Germinal center (tissue), 1 donor: ENCODE data around the gene TEX2.

Experiments
- DNase-seq: peaks from one replicate; pipeline ENCODE4 v3.0.0; 2012; ENCODE audit warnings: mixed read lengths, low spot score

TEX2 gene

DNA sequence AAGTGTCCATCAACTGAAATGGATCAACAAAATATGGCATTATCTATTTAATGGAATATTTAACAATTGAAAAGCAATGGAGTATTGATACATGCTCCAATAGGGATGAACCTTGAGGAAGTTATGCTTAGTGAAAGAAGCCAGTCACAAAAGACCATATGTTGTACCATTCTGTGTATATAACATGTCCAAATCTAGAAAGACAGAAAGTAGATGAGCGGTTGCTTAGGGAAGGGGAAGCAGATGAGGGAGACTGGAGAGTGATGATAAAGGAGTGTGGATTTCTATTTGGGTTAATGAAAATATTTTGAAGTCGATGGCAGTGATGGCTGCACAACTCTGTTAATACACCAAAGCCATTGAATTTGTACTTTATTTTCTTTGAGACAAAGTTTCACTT, 124.6 kb downstream of the TEX2 start:
- DNase-seq, result no peak

DNA sequence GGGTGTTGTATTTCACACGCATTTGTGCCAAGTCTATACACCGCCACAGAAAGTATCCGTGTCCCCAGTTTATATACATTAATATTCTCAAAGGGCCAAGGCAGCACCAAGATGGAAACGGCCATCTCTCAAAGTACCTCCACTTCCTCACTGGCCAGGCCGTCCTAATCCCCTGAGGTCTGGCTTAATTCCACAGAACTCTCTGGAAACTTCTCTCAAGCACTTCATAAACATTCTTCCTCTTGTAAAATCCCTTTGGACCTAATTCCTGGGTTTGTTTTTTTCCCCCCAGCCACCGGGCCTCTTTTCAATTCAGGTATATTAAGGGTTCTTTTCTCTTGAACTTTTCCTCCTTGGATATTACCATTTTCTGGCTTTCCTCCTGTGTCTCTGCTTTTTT, 128.1 kb downstream of the TEX2 start:
- no peak for DNase-seq

DNA sequence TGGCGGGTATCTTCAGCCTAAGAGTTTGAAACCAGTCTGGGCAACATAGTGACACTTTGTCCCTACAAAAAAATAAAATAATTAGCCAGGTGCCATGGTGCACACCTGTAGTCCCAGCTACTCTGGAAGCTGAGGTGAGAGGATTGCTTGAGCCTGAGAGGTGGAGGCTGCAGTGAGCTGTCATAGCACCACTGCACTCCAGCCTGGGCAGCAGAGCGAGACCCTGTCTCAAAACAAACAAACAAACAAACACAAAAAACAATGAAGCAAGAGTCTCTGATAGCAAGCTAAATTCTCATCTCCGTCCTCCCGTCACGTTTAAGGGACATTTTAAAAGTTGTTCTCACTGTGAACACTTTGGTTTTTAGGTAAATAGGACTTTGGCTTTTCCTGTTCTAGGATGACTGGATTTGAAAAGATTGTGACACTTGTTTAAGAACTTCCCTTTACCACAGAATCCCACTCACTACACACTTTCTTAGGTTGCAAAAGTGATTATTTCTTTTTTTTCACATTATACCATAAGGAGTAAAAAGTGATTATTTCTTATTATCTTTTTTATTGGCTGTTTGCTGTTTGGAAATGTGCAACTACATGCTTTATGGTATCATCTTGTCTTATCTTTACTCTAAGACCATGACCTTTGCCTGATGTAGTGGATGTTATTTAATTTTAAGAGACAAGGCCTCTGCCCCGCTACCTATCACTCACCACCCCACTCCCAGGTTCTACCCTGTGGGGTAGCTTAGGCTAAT, 128.7 kb downstream of the TEX2 start:
- DNase-seq, result no peak

DNA sequence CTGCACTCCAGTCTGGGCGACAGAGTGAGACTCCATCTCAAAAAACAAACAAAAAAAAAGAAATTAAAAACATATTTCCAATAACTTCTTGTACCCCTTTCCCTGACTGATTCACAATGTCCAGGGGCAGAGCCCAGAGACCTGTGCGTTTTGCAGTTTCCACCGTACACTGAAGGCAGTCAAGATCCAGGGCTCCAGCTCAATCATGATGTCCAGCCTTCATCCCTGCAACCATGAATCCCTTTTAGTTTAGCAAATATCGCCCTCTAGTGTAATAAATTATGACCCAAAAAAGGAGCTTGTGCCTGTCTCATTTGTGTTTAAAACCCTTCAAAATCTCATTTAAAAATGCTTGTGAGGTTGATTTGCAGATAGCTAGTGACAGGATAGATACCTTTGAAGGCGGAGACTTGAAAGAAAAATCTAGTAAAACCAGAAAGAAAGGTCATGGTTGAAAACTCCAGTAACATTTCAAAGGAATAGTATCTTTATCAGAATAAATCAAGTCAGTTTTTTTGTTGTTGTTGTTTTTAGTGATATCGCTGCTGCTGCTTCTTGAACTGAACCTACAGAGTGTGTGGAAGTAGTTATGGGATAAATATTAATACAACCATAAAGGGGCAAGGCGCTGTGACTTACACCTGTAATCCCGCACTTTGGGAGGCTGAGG, 129.4 kb downstream of the TEX2 start:
- peak; percentile 64 for DNase-seq

DNA sequence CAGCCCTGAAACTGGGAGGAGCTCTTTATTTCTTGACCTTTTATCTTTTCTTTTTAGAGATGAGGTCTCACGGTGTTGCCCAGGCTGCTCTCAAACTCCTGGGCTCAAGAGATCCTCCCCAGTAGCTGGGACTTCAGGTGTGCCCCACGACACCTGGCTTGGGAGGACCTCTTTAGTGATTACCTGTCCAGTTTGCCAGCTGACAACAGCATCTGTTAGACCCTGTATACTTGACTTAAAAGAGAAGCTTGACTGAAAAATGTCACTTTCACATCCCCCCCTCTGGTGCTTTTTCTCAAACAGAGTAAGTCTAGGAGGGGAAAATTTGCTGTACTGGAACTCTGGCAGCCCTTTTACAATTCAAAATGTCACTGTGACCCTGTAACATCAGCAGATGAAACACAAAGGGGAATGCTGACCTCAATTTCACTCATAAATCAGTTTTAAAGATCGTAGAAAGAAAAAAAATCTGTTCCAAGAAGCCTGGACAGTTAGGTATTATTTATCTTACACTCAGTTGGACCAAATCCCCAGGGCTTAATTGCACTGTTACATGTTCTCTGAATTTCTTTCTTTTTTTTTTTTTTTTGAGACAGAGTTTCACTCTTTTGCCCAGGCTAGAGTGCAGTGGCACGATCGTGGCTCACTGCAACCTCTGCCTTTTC, 131.3 kb downstream of the TEX2 start:
- no peak for DNase-seq

DNA sequence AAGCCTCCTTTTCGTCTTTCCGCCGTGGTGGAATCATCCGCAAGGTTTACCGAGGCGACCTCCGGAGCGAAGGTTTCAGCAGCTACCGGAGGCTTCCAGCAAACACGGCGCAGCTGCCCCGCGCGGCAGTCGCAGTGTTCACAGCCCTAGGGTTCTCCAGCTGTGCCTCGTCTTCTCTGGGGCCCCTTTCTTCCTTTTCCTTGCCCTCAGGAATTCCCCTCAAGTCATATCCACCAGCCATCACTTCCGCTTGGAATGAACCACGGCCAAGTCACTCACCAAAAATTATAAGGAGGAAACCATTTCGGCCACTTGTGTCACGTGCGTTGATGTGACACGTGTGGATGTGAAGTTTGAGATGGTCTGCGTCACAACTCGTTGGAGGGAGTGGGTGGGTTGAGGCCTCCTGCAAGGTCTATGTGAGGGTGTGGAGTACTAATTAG, 132.5 kb downstream of the TEX2 start:
- DNase-seq, result no peak

DNA sequence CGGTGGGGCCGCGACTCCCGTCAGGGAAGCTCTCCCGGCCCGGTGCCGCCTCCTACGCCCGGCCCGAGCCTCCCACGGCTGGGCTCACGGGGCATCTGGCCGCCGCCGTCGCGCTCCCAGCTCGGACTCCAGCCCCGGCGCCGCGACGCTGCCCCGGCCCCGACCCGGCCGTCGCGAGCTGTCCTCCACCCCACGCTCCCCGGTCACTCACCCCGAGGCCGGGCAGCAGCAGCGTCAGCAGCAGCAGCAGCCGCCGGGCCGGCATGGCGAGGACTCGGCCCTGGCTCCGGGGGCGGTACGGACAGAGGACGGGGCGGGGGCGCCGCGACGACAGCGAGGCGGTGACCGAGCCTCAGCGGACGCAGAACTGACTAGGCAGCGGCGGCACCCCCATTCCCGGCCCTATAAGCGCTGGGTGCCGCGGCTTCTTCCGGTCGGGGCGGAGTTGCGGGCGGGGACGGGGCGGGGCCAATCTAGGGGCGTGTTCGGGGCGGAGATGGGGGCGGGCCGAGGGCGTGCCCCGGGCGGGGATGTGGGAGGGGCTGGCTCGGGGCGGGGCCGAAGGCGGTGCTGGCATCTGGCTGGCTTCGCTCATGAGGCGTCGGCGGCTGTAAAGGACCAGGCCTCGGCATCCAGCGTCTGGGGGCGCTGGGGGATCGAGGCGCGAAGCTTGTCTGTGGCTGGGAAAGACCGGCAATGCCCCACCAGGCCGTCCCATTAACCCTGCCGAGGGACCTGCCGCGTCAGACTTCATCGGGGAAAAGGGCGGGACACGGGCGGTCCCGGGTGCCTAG, 133.1 kb downstream of the TEX2 start, which contains the start of gene ERN1:
TSS of gene ERN1 (minus strand) at position 380 of the 794 bp plus-strand sequence. CDS start at position 265, 115 bp downstream.
- DNase-seq, result peak; percentile 96

DNA sequence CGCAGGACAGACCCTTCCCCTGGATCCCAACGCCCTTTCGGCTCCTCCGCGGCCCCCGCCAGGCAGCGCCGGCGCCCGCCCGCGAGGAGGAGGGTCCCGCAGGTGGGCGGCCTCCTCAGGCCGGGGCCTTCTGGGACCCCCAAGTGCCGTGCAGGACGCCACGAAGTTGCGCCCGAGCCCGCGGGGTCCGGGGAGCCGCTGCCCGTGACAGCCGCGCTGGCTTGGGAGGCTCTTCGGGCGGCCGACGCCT, 133.6 kb downstream of the TEX2 start:
- DNase-seq, result peak; percentile 54

DNA sequence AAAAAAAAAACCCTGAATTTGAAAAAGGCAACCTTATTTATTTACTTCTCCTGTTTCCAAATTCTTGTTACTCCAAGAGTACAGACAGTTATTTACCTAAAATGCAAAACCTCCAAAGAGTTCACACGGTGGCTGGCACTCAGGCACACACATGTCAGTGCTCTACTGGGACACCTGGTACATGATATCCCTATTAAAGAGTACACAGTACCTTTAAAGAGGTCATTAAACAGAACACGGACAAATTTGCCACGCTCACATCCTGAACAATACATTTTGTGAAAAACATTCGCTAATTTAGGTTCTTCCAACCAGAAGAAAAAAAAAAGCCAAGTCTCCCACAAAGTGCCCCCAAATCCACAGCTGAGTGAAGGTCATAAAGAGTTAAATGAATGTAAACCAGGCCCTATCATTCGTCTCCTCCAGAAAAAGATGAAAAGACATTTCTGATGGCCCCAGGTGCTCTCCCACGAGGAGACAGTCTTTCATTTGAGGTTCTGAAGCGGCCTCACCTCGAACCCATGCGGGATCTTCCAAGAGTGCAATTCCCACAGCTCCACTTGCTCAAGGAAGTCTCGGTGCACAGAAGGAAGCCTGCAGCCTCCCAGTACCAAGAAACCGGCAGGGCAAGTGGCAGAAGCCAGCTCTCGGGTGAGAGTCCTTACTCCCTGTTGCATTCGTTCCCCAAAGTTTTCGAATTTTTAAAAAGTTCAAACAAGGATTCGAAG, 134.1 kb downstream of the TEX2 start:
- no peak for DNase-seq

DNA sequence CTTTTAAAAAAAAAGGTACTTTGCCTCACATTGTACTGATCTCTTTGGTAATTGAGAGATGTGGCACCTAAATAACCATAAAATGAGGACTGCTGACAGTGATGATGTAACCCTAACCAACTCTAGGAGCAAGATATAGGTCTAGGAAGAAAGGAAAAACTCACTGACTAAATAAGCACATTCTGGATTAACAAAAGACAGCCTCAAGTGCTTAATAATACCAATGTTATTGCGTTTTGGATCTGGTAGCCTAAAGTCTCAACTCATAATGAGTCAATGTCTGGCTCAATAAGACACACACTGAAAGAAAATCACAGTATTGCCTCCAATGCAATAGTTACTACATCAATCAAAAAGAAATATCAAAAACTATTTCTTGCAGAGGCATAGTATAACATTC, 136.1 kb downstream of the TEX2 start:
- DNase-seq, result no peak

DNA sequence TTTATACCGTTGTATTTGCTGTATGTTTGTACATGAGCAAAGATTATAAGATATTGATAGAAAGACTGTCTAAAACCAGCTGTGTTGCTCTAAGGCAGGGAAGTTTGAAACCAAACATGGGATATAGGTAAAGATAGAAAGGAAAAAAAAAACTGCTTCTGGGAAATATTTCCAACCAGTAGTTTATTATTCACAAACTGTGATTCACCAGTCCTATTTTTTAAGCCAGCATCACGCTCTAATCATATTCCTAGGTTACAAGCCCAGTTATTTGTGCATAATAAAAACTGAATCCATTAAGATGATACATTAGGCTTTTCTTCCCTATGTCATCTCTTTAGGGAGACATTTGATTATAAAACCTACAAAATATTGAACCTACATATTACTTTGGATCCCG, 137.1 kb downstream of the TEX2 start:
- no peak for DNase-seq

DNA sequence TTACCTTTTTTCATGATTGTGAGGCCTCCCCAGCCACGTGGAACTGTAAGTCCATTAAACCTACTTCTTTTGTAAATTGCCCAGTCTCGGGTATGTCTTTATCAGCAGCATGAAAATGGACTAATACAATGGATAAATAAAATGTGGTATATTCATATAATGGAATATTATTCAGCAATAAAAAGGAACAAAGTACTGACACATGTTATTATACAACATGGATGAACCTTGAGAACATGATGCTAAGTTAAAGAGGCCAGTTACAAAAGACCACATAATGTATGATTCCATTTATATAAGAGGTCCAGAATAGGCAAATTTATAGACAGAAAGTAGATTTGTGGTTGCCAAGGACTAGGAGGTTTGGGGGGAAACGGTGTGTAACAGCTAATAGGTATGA, 138.5 kb downstream of the TEX2 start:
- no peak for DNase-seq

DNA sequence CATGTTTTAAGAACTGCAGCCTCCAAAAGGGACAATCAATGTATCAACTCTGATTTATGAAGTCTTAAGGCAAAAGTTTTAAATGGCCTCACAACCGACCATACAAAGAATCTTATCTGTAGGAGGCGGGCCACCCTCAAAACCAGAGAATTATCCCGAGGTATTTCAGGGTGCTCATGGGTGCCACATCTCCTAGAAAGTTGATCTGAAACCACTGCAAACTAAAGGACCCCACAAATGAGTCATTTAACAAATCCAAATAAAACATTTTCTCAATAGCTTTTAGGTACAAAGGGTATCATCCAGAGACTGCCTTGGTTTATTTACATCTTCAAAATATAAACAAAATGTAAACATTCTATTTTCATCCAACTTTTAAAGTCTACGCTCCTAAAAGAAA, 139.9 kb downstream of the TEX2 start:
- DNase-seq, result no peak

DNA sequence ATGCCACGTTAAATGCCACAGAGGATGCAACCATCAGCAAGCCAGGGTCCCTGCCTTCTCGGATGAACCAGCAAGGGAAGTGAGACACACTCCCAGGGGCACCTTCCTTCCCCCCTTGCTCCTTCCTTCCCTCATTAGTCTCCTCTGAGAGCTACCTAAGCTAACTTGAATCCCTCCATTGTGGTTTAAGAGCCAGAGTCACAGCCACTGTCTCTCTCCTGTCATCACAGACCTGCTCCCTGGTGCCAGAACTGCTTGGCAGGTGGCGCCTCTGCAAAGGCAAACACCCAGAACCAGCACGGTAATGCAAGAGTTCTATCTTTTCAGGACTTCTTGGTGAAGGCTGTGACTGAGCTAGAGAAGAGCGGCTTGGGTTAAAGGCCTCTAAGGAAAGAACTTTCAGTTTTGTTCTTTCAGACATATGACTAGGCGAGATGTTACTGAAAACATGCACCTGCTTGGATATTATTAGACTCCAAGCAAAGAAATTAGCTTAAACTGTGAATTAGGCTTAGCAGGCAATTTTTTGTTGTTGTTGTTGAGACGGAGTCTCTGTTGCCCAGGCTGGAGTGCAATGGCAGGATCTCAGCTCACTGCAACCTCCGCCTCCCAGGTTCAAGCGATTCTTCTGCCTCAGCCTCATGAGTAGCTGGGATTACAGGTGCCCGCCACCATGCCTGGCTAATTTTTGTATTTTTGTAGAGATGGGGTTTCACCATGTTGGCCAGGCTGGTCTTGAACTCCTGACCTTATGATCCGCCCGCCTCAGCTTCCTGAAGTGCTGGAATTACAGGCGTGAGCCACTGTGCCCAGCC, 141.9 kb downstream of the TEX2 start:
- peak; percentile 5 for DNase-seq

DNA sequence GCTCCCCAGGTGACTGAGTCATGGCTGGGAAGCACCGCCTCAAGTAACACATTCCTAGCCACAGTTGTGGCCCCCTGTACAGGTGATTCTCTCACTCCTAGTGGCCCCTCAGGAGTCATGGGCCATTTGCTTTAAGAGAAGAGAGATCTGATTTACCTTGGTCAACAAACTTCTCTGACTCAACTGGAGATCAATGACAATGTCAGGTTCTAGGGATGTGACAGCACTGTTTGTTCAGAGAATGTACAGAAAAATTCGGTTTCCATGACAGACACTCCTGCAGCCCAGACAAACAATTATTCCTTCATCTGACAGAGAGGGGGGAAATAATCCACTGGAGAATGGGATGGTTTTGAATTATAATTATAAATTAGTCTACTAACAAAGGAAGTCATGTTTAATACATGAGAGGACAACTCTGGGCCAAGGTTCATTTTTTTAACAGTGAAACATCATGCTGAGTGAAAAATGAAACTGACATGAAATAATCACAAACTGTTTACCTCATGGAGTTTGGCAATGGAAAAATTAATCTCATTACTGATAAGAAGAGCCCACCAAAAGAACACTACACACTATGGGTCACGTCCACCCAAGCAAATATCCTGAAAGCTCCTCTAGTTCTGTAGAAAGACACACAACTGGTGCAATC, 142.8 kb downstream of the TEX2 start:
- no peak for DNase-seq

DNA sequence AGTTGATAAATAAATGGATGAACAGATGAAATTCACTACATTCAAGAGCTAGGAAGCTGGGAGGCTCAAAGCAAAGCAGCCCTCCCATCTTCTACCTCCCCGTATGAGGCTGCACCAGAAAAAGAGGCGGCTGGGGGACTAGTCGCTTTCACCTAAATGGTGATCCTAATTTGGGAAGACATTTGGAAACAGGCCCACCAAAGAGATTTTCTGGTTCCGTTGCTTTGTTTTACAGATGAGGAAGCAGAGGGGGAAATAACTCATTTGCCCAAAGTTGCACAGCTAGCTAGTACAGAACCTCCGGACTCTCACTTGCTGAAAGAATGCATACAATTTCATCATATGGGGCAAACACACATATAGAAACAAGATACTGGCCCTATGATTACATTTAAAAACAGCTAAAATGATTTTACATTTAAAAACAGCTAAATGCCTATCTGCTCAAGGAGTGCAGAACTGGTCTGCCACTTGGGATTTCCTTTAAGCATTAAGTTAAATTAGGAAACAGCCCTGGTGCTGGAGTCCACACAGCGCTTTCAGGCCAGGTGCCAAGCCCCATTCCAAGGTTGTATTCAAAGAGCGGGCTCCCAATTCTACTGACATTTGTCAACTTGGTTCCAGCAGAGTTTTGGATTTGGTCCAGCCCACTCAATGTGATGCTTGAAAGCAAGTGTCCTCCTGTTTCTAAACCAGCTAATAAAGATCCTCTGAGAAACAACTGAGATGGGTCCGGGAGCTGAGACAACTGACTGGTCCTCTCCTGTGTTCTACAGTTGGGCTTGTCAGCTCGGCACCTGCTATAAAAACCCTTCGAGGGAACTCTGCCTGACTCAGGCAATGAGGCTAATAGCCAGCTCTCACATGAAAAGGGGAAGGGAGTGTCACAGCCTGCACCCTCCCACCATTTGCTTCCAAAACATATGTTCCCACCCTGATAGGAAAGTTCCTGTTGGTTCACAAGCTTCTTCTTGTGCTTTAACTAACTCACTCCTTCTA, 144.8 kb downstream of the TEX2 start:
- no peak for DNase-seq

DNA sequence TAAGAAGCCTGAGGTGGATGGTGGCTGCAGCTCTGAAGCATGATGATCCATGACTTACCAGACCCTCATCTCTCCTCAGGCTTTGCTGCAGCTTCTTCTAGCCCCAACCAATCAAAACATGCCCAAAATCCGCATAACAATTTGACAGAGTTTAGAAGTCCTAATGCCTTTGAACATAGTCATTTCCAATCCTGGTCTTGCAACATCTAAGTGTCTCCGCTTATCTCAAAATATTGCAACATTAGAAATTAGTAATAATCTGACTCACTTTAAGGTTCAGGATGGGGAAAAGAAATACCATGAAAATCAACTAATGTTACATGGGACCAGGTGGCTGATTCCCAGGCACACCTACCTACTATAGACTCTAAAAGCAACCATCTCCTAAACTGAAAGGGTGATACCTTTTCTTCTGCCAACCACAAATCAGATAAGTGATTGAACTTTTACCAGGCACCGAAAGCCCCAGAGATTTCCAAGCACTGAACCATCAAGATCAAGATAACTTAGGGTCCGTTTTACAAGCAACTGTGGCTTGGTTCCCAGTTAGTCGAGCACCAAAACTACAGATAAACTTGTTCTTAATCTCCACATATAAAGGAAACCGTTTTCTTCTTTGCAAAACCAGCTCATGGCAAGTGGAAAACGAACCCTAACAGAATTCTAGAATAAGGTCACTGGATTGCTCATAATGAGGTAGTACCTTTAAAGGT, 147.1 kb downstream of the TEX2 start:
- DNase-seq, result no peak

DNA sequence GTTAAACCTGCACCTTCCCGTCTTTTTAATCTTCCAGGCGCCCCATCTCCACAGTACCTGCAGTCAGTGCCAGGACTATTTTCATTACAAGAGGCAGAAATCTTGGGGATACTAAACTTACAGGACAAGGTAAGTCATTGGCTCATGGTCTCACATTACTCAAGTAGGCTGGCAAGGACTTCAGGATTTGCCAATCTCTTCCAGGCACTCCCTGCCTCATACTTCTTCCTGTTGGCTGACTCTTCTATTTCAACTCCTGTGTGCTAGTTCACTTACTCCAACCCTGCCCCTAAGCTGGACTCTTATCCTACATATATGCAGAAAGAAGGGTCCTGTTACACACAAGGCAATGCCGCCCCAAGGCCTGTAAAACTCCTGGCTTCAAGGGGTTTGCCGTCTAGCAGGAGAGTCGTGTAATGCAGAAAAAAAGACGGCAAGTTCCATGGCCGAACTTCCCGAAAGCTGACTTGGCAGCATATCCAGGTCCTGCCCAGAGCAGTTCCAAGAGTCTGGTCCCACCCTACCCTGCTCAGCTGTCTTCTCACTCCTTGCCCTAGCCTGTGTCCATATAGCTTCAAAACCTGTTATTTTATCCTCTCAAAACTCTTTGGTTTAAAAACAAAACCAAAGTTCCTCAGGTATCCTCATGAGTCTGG, 147.9 kb downstream of the TEX2 start:
- no peak for DNase-seq
